Activated T-cell treated with anti-CD3 and anti-CD28 coated beads, Interleukin-2, amount 50 U/mL, for 4 hours (primary cell): Measurements from ENCODE around the gene MYL11. TPM values are rescaled to one million over a fixed set of nuclear protein-coding genes. Genes with fewer than 3 reads are reported as not detected.
A peak's percentile ranks its signal among the peaks of the same experiment; 100 is the strongest.
"Not testable (repeated sequence)": the region's sequence is repeated elsewhere in the genome, so short reads cannot be mapped to it uniquely, and the experiment has no call there.

Source experiments
- ATAC-seq, 2 donors: fragments of 200-7000 bp; cut with Tn5 transposase; one replicate each; pipeline ENCODE4 v1.10.0; 2021
- DNase-seq: peaks from one replicate; pipeline ENCODE4 v3.0.0-alpha.2; 2020
- H3K27me3 Mint-ChIP-seq: one replicate; pipeline ENCODE4 v1.8.0; 2021; ENCODE audit warnings: low read depth, mixed read lengths
- H3K36me3 Mint-ChIP-seq: one replicate; pipeline ENCODE4 v1.8.0; 2022; ENCODE audit warnings: mixed read lengths; ENCODE audit not compliant: insufficient read depth
- H3K4me1 Mint-ChIP-seq: one replicate; pipeline ENCODE4 v1.8.0; 2021; ENCODE audit warnings: low read depth, mixed read lengths
- H3K4me3 Mint-ChIP-seq: one replicate; pipeline ENCODE4 v1.8.0; 2021; ENCODE audit warnings: mild to moderate bottlenecking, moderate library complexity, mixed read lengths
- H3K9me3 Mint-ChIP-seq: one replicate; pipeline ENCODE4 v1.8.0; 2021; ENCODE audit warnings: mixed read lengths
- total RNA-seq, 3 donors: library from RNA; stranded (reverse); gene quantifications; one replicate each; pipeline ENCODE4 v1.2.1, GENCODE V29; 2021

The MYL11 gene, protein sequence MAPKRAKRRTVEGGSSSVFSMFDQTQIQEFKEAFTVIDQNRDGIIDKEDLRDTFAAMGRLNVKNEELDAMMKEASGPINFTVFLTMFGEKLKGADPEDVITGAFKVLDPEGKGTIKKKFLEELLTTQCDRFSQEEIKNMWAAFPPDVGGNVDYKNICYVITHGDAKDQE
- total RNA-seq, result under 1 TPM in 1 of 3 donors, not detected in 2; 0.76 TPM

DNA sequence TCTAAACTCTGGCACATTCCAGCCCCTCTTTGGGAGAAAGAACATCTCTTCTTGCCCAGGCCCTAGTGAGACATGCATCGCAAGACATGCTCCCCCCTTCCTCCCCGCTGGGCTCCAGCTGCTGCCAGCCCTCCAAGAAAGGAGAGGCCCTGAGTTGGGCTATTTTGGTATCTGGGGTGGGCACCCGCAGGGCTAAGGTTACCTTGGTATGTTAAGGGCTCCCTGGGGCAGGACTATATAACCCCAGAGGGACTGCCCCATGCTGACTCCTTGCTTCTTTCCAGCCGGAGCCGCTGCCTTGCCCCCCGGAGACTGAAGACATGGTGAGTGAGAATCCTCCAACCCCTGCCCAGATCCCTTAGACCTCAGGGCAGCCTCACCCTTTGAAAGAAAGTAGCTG is at the start of gene MYL11:
Gene MYL11, plus strand, starts transcription at position 265 of the 400 bp plus-strand sequence. Its CDS starts 56 bp downstream, at position 321.
- Mint-ChIP-seq H3K4me1 (peaks cover 40% of the 10 kb centered on the region), H3K4me3 (no peak within 1 kb of the TSS), H3K27me3 (no peaks in the 10 kb centered on the region), H3K9me3 (no peaks in the 10 kb centered on the region), H3K36me3 (no peaks in the 10 kb centered on the region)
- no peak for ATAC-seq
- no peak for DNase-seq

DNA sequence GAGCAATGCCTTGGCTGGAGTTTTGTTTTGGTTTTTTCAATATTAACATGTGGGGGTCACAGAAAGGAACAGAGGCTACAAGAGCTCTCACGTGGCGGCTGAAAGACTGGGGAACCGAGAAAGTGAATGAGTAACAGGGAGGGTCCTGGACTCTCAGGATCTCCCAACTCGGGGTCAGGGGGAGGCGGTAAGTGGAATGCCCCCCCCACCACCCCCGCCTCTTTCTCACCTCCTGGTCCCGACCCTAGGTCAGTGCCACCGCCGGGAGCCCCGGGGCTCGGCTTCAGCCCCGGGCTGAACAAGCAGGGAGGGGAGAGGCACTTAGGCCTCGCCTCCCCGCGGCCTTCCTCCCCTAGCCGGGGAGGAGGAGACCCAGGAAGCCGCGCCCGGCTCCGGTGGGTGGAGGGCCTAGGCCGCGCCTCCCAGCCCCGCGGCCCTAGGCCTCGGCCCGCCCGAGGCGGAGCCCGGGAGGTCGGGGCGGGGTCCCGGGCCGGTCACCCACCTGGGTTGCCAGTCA is 40.1 kb upstream of the MYL11 start:
- peak; percentile 94 to 95 for ATAC-seq
- peaks cover 27% of the 10 kb centered on the region for H3K4me1 Mint-ChIP-seq

GRCh38 chr16:30335028-30335597 is 39.5 kb upstream of the MYL11 start:
- H3K4me1 Mint-ChIP-seq, result peaks cover 25% of the 10 kb centered on the region
- H3K27me3 Mint-ChIP-seq, H3K9me3 Mint-ChIP-seq, H3K36me3 Mint-ChIP-seq: not testable (repeated sequence)
- H3K4me3 Mint-ChIP-seq, result peak overlapping the region; percentile 83
- ATAC-seq, result peak; percentile 82 to 85
- peak; percentile 78 for DNase-seq

More for the DNA sequence above, 40.1 kb upstream of the MYL11 start:
- H3K36me3 Mint-ChIP-seq, H3K9me3 Mint-ChIP-seq, H3K27me3 Mint-ChIP-seq: not testable (repeated sequence)
- H3K4me3 Mint-ChIP-seq, result peak overlapping the region; percentile 92
- peak; percentile 80 for DNase-seq

- no peak for DNase-seq
- Mint-ChIP-seq H3K27me3 (no peaks in the 10 kb centered on the region), H3K4me1 (peaks cover 22% of the 10 kb centered on the region), H3K4me3 (peak overlapping the region; percentile 83), H3K9me3 (no peaks in the 10 kb centered on the region), H3K36me3 (no peaks in the 10 kb centered on the region)
- ATAC-seq, result peak; percentile 0 to 1
These were observed 38.8 kb upstream of the MYL11 start for GRCh38 chr16:30335598-30336474.

- not testable (repeated sequence) for H3K36me3 Mint-ChIP-seq, ATAC-seq, H3K4me3 Mint-ChIP-seq, DNase-seq, H3K27me3 Mint-ChIP-seq, H3K9me3 Mint-ChIP-seq
- peaks cover 13% of the 10 kb centered on the region for H3K4me1 Mint-ChIP-seq
These were observed 36.6 kb upstream of the MYL11 start for GRCh38 chr16:30337964-30338357.

DNA sequence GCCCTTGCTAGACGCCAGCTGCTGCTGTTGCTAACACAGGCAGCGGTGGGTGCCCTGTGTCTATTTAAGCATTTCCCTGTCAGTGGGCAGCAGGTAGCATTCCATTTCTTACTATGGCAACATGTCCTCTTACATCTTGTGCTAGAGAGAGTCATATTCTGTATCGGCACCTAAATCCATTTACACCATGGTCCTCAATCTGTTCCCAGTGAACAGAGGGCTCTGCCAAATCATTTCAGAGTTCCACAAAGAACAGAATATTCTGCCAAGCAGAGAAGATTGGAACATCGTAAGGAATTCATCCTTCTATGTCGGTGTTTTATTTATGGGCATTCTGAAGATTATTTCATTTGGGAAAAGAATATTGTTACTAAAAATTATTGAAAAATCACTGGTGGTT is 35.9 kb upstream of the MYL11 start:
- H3K4me3 Mint-ChIP-seq, H3K36me3 Mint-ChIP-seq, H3K9me3 Mint-ChIP-seq, DNase-seq, ATAC-seq, H3K27me3 Mint-ChIP-seq: not testable (repeated sequence)
- H3K4me1 Mint-ChIP-seq, result peaks cover 12% of the 10 kb centered on the region

- Mint-ChIP-seq H3K36me3 (no peaks in the 10 kb centered on the region), H3K4me1 (peaks cover 9% of the 10 kb centered on the region), H3K9me3 (no peaks in the 10 kb centered on the region), H3K4me3 (no peak overlapping the region), H3K27me3 (no peaks in the 10 kb centered on the region)
- ATAC-seq (no peak), DNase-seq (no peak)
These were observed 34.0 kb upstream of the MYL11 start for GRCh38 chr16:30340621-30341020.

- not testable (repeated sequence) for H3K4me3 Mint-ChIP-seq, ATAC-seq, H3K36me3 Mint-ChIP-seq, DNase-seq, H3K27me3 Mint-ChIP-seq, H3K9me3 Mint-ChIP-seq, H3K4me1 Mint-ChIP-seq
These were observed 32.6 kb upstream of the MYL11 start for GRCh38 chr16:30341971-30342370.

DNA sequence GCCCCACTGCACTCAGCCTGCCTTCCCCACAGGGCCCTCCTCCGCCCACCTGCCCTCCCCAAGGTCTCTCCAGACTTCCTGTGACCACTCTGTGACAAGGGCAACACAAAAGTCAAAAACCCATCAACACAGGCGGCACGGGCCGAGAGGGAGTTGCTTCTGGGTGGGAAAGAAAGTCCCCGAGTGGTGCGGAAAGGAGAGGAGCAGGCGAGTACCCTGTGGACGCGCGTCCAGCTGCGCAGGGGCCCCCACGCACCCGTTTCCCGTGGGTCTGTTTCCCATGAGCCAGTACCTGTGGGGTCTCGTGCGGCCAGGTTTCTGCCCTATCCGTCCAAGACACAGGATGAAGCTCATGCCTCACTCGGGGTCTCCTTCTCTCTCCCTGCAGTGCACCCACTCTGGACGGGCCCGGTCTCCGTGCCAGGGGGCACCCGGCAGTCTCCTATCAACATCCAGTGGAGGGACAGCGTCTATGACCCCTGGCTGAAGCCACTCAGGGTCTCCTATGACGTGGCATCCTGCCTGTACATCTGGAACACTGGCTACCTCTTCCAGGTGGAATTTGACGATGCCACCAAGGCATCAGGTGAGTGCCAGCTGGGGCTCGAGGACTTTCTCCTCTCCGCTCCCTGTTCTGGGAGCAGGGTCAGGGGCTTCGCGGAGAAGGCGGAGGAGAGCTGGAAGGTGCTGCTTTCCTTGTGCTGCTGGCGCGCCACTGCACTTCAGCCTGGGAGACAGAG is 31.7 kb upstream of the MYL11 start:
- no peak for ATAC-seq
- H3K9me3 Mint-ChIP-seq, result no peaks in the 10 kb centered on the region
- H3K4me3 Mint-ChIP-seq, result no peak overlapping the region
- H3K36me3 Mint-ChIP-seq, result no peaks in the 10 kb centered on the region
- DNase-seq, result no peak
- H3K4me1 Mint-ChIP-seq, result no peaks in the 10 kb centered on the region
- H3K27me3 Mint-ChIP-seq, result no peaks in the 10 kb centered on the region

DNA sequence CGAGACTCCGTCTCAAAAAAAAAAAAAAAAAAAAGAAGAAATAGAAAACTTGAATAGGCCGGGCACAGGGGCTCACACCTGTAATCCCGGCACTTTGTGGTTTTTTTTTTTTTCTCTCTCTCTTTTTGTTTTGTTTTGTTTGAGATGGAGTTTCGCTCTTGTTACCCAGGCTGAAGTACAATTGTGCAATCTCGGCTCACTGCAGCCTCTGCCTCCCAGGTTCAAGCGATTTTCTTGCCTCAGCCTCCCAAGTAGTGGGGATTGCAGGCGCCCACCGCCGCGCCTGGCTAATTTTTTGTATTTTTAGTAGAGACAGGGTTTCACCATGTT is 31.1 kb upstream of the MYL11 start:
- not testable (repeated sequence) for H3K27me3 Mint-ChIP-seq, H3K4me3 Mint-ChIP-seq, DNase-seq, H3K9me3 Mint-ChIP-seq, H3K4me1 Mint-ChIP-seq, H3K36me3 Mint-ChIP-seq, ATAC-seq

- DNase-seq (no peak), ATAC-seq (no peak)
- H3K36me3 Mint-ChIP-seq, result peaks cover 13% of the 10 kb centered on the region
- peaks cover 17% of the 10 kb centered on the region for H3K4me1 Mint-ChIP-seq
- H3K4me3 Mint-ChIP-seq, result no peak overlapping the region
- H3K9me3 Mint-ChIP-seq, result no peaks in the 10 kb centered on the region
- H3K27me3 Mint-ChIP-seq, result no peaks in the 10 kb centered on the region
These were observed 28.3 kb upstream of the MYL11 start for GRCh38 chr16:30346286-30346685.

DNA sequence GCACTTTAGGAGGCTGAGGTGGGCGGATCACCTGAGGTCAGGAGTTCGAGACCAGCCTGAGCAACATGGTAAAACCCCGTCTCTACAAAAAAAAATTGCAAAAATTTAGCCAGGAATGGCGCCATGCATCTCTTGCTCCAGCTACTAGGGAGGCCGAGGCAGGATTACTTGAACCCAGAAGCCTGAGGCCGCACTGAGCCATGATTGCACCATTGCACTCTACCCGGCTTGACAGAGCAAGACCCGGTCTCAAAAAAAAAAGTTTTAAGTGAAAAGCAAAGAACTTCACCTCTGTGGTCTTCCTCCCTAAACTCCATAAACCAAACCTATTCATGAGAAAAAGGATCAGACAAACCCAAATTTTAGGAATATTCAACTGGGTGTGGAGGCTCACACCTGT is 26.5 kb upstream of the MYL11 start:
- ATAC-seq (no peak), DNase-seq (no peak)
- H3K36me3 Mint-ChIP-seq, result peaks cover 17% of the 10 kb centered on the region
- no peaks in the 10 kb centered on the region for H3K27me3 Mint-ChIP-seq
- H3K4me1 Mint-ChIP-seq, result peaks cover 26% of the 10 kb centered on the region
- H3K4me3 Mint-ChIP-seq, result no peak overlapping the region
- H3K9me3 Mint-ChIP-seq, result no peaks in the 10 kb centered on the region

GRCh38 chr16:30348929-30349328 is 25.7 kb upstream of the MYL11 start:
- DNase-seq, result no peak
- peaks cover 21% of the 10 kb centered on the region for H3K36me3 Mint-ChIP-seq
- ATAC-seq, result no peak
- peaks cover 31% of the 10 kb centered on the region for H3K4me1 Mint-ChIP-seq
- H3K27me3 Mint-ChIP-seq, result no peaks in the 10 kb centered on the region
- no peak overlapping the region for H3K4me3 Mint-ChIP-seq
- H3K9me3 Mint-ChIP-seq, result no peaks in the 10 kb centered on the region

- Mint-ChIP-seq H3K9me3 (no peaks in the 10 kb centered on the region), H3K4me1 (peaks cover 38% of the 10 kb centered on the region), H3K27me3 (no peaks in the 10 kb centered on the region), H3K4me3 (no peak overlapping the region), H3K36me3 (peaks cover 26% of the 10 kb centered on the region)
- DNase-seq (no peak), ATAC-seq (no peak)
These were observed 24.9 kb upstream of the MYL11 start for GRCh38 chr16:30349675-30350074.
